Measurements from ENCODE around the gene ATP8B3.

DNA sequence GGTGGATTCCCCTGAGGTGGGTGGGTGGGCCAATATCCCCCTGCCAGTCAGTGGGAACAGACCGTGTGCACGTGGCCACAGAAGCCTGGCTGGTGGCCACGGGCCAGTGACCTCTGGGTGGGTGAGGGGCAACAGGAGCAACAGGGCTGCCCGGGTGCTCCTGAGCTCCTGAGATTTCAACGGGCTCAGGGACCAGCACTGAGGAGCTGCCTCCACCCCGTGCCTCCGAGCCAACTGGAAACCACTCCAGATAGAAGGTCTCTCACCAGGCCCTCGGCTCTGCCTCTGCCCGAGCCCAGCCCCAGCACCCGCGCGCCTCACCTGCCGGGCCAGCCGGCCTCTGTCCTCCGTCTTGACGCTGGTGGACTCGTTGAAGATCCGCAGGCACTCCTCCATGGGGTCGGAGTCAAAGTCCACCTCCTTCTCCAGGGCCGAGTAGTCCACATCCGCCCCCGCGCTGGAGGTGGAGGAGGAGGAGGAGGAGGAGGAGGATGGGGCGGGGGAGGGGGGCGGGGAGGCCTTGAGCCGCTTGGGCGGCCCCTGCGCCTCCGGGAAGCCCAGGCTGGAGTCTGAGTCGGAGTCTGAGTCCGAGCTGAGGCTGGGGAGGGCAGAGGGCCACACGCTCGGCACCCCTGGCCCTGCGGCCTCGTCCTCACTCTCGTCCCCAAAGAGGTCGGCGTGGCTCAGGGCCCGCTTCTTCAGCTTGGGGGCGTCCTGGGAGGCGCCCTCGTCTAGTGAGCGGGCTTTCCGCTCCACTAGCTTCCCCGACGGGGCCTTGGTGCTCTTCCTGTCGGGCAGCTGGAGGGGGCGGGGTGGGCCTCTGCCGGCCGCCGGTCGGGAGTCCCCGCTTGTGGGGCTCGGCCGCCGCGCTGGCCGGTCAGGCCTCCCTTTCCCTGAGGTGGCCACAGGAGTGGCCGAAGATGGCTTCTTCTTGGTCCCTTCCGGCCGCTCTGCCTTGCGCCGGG lies 14.8 kb upstream of the ATP8B3 start:
- no peak for TF ChIP-seq POLR2A (IDR thresholded peaks at IDR 0.05)
- TF ChIP-seq, protein P1, sequence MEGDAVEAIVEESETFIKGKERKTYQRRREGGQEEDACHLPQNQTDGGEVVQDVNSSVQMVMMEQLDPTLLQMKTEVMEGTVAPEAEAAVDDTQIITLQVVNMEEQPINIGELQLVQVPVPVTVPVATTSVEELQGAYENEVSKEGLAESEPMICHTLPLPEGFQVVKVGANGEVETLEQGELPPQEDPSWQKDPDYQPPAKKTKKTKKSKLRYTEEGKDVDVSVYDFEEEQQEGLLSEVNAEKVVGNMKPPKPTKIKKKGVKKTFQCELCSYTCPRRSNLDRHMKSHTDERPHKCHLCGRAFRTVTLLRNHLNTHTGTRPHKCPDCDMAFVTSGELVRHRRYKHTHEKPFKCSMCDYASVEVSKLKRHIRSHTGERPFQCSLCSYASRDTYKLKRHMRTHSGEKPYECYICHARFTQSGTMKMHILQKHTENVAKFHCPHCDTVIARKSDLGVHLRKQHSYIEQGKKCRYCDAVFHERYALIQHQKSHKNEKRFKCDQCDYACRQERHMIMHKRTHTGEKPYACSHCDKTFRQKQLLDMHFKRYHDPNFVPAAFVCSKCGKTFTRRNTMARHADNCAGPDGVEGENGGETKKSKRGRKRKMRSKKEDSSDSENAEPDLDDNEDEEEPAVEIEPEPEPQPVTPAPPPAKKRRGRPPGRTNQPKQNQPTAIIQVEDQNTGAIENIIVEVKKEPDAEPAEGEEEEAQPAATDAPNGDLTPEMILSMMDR (IDR thresholded peaks at IDR 0.05): no peak

All from testis (tissue), 2 donors.